Mucosa of descending colon (tissue), 3 donors: Measurements from ENCODE around the gene SIRPA. TPM values are rescaled to one million over a fixed set of nuclear protein-coding genes. Genes with fewer than 3 reads are reported as not detected.
A peak's percentile ranks its signal among the peaks of the same experiment; 100 is the strongest.

Experiments
- ATAC-seq: fragments of 200-7000 bp; cut with Tn5 transposase; one replicate; pipeline ENCODE4 v1.9.1; 2020; ENCODE audit warnings: mild to moderate bottlenecking, moderate library complexity
- DNase-seq, 3 donors: peaks; one replicate each; pipeline ENCODE4 v3.0.0-alpha.2; 2020
- H3K36me3 ChIP-seq: fragments of 200-600 bp; one replicate; pipeline ENCODE4 v1.8.0; 2021; ENCODE audit warnings: low read depth, mild to moderate bottlenecking
- H3K4me1 ChIP-seq: fragments of 200-600 bp; one replicate; pipeline ENCODE4 v1.8.0; 2021; ENCODE audit warnings: low read depth, mild to moderate bottlenecking
- H3K4me3 ChIP-seq: fragments of 200-600 bp; one replicate; pipeline ENCODE4 v1.8.0; 2021; ENCODE audit warnings: mild to moderate bottlenecking
- H3K9me3 ChIP-seq: fragments of 200-600 bp; one replicate; pipeline ENCODE4 v1.8.0; 2021; ENCODE audit warnings: mild to moderate bottlenecking
- intact Hi-C, 2 donors: fragments of 100-400 bp; cut with DNase I in 1 of 2; cut with micrococcal nuclease in 1 of 2; formaldehyde crosslinking; loops; one replicate each; pipeline versions ENCODE4 v1.11.0 to v1.11.1; 2022; cut with DNase I, micrococcal nuclease
- total RNA-seq, 3 donors: library from RNA; stranded (reverse); fragmentation: NEBNext Ultra II Directional in 2 of 3; extraction: Animal tissue kit (Norgen Biotek cat#: 25700) in 2 of 3; gene quantifications; one replicate each; pipeline versions ENCODE4 v1.2.1 to v1.2.4, GENCODE V29; 2021 to 2023
- TF ChIP-seq, protein P1 (sequence below): fragments of 200-600 bp; IDR thresholded peaks from one replicate; pipeline ENCODE4 v1.8.0; 2022; ENCODE audit warnings: antibody characterized with exemption, mild to moderate bottlenecking
- donor health status: DM: no; HTN: no; CAD: no; lungs with moderate emphysema.
- donor health status: DM: no; HTN: no; CAD: no.
- donor health status: DM: no; HTN: yes; CAD: no.

SIRPA gene
- total RNA-seq, 3 donors from 2014 or later: 7.6 to 24.4 (median 14.1) TPM

DNA sequence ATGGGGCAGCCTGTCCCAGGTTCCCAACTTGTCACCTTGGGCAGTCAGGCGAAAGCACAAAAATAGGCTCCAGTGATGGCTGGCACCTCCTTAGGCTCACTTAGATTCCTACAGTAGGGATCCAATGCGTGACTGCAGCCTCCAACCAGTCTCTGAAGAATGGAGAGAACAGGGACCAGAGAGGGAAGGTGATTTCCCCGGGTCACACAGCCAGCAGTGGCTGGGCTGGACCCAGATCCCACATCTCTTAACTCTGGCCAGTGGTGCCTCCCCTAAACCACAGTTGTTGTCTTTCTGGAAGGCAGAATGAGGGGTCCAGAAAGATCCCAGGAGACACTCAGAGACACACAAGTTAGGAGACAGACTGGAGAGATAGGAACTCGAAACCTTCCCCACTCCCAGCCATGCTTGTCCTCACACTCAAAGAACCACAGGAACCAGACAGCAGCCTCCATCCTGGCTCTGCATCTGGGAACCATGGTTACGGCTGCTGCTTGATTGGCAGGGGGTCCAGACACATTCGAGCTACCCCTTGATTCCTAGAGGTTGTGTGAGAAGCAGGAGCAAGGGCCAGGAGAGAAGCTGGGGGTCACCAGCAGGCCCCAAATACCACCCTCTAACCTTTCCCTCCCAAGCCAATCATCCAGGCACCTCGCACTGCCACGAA lies 33.1 kb upstream of the SIRPA start:
- intact Hi-C loops: no loop called here
- Histone ChIP-seq H3K4me1 (peaks cover 3% of the 10 kb centered on the region), H3K36me3 (no peaks in the 10 kb centered on the region), H3K9me3 (no peaks in the 10 kb centered on the region), H3K4me3 (no peak overlapping the region)
- TF ChIP-seq, protein P1, sequence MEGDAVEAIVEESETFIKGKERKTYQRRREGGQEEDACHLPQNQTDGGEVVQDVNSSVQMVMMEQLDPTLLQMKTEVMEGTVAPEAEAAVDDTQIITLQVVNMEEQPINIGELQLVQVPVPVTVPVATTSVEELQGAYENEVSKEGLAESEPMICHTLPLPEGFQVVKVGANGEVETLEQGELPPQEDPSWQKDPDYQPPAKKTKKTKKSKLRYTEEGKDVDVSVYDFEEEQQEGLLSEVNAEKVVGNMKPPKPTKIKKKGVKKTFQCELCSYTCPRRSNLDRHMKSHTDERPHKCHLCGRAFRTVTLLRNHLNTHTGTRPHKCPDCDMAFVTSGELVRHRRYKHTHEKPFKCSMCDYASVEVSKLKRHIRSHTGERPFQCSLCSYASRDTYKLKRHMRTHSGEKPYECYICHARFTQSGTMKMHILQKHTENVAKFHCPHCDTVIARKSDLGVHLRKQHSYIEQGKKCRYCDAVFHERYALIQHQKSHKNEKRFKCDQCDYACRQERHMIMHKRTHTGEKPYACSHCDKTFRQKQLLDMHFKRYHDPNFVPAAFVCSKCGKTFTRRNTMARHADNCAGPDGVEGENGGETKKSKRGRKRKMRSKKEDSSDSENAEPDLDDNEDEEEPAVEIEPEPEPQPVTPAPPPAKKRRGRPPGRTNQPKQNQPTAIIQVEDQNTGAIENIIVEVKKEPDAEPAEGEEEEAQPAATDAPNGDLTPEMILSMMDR: no peak
- DNase-seq: no peak
- ATAC-seq: no peak

DNA sequence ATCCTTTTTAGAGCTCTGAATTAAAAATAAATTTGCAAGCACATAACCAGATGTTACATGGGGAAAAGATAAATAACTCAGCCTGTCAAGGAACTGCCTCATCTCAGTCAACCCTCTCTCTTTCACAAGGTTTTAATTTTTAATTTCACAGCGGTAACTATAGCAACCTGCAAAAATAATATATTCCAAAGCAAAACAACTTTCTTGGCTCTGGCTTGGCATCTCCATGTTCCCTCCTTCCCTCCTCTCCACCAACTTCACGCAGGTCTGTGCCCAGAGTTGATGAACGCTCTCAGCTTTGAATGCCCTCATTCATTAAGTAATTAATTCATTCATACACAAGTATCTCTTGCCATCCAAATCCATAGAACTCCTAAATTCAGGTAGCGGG lies 32.5 kb upstream of the SIRPA start:
- ATAC-seq: no peak
- TF ChIP-seq, protein P1: no peak
- Histone ChIP-seq H3K4me3 (no peak overlapping the region), H3K36me3 (no peaks in the 10 kb centered on the region), H3K9me3 (no peaks in the 10 kb centered on the region), H3K4me1 (peaks cover 3% of the 10 kb centered on the region)
- DNase-seq: no peak
- intact Hi-C loops: no loop called here

DNA sequence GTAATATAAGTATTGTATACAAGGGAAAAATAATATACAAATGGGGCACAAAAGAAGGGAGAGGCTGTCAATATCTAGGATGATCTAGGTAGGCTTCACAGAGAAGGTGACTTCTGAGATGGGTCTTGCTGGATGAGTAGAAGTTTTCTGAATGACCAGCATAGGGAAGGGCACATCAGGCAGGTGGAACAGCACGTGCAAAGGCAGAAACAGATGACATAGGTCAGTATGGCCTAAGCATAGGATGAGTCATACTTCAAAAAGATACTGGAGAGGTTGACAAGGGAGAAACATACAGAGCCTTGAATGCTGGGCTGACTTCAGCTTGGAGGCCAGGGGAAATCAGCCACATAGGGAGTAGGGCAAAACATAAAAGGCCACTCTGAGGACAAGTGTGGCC lies 31.9 kb upstream of the SIRPA start:
- peak; percentile 41 for ATAC-seq
- TF ChIP-seq, protein P1: no peak
- Histone ChIP-seq H3K36me3 (no peaks in the 10 kb centered on the region), H3K4me1 (peaks cover 3% of the 10 kb centered on the region), H3K4me3 (no peak overlapping the region), H3K9me3 (no peaks in the 10 kb centered on the region)
- intact Hi-C loops: no loop called here
- no peak for DNase-seq

DNA sequence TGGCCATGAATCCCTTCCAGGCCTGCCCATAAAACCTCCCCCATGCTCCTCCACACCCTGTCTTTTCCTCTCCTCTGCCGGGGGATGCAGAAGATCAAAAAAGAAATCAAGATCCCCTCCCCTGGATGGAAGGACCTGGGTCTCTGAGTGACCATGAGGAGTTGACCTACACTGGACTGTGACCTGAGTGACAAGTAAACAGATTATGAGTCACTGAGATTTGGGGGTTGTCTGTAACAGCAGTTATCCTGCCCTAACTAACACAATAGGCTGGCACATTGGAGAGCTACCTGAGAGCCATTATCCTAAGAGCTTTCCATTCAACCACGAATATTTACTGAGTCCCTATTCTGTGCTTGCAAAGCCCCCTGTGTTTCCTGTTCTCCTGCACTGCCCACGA lies 28.4 kb upstream of the SIRPA start:
- no peaks in the 10 kb centered on the region for H3K9me3 ChIP-seq
- H3K36me3 ChIP-seq: no peaks in the 10 kb centered on the region
- no peaks in the 10 kb centered on the region for H3K4me1 ChIP-seq
- intact Hi-C loops: no loop called here
- H3K4me3 ChIP-seq: no peak overlapping the region
- ATAC-seq (no peak), DNase-seq (no peak)
- TF ChIP-seq, protein P1: no peak

DNA sequence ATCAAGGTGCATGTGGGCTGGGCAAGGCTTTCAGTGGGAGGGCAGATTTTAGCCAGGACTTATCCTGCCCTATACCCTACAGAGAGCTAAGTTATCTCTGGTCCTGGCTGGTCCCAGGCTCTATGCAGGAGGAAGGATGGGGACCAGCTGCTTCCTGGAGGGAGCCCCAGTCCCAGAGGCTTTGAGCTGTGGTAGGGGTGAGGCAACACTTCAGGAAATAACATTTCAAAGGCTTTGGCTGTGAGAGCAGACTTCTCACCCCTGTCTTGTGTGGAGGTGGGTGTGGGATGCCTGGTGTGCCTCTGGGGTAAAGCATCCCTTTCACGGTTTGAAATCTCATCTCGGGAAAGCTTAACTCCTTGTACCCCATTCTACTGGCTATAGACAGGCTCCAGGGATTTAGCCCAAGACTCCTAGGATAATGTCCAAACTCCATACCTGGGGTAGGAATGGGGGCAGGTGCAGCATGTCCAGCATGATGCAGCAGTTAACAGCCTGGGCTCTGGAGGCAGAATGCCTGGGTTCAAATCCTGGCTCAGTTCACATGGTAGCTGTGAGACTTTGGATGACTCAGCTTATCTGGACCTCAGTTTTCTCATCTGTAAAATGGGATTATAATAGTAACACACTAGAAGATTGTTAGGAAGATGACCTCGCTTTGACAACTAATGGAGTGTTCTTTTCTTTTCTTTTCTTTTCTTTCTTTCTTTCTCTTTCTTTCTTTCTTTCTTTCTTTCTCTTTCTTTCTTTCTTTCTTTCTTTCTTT lies 27.5 kb upstream of the SIRPA start:
- no peak for ATAC-seq
- DNase-seq: no peak
- no peak overlapping the region for H3K4me3 ChIP-seq

More for the DNA sequence above, 27.5 kb upstream of the SIRPA start:
- no peaks in the 10 kb centered on the region for H3K36me3 ChIP-seq
- no peaks in the 10 kb centered on the region for H3K4me1 ChIP-seq
- H3K9me3 ChIP-seq: no peaks in the 10 kb centered on the region
- TF ChIP-seq, protein P1: no peak
- intact Hi-C loops: no loop called here
